ENCODE results near the gene SF3A1.
A peak's percentile ranks its signal among the peaks of the same experiment; 100 is the strongest.
"Not testable (repeated sequence)": the region's sequence is repeated elsewhere in the genome, so short reads cannot be mapped to it uniquely, and the experiment has no call there.

Gene SF3A1, protein sequence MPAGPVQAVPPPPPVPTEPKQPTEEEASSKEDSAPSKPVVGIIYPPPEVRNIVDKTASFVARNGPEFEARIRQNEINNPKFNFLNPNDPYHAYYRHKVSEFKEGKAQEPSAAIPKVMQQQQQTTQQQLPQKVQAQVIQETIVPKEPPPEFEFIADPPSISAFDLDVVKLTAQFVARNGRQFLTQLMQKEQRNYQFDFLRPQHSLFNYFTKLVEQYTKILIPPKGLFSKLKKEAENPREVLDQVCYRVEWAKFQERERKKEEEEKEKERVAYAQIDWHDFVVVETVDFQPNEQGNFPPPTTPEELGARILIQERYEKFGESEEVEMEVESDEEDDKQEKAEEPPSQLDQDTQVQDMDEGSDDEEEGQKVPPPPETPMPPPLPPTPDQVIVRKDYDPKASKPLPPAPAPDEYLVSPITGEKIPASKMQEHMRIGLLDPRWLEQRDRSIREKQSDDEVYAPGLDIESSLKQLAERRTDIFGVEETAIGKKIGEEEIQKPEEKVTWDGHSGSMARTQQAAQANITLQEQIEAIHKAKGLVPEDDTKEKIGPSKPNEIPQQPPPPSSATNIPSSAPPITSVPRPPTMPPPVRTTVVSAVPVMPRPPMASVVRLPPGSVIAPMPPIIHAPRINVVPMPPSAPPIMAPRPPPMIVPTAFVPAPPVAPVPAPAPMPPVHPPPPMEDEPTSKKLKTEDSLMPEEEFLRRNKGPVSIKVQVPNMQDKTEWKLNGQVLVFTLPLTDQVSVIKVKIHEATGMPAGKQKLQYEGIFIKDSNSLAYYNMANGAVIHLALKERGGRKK

GRCh38 chr22:30356449-30357235 lies at the start of gene SF3A1, which contains the start of gene CCDC157:
Gene SF3A1, minus strand, starts transcription at chr22:30356894. Its CDS starts 102 bp downstream, at chr22:30356792.
Gene CCDC157, plus strand, starts transcription at chr22:30357007. Its CDS starts 8,994 bp downstream, at chr22:30366001.
- peak; percentile 75 for DNase-seq (ENCODE audit: low read depth)

- no peak for DNase-seq (ENCODE audit: low read depth)
These were observed 49.7 kb upstream of the SF3A1 start for GRCh38 chr22:30406400-30406799.

GRCh38 chr22:30405731-30406130 lies 49.0 kb upstream of the SF3A1 start:
- DNase-seq (ENCODE audit: low read depth), result no peak

DNA sequence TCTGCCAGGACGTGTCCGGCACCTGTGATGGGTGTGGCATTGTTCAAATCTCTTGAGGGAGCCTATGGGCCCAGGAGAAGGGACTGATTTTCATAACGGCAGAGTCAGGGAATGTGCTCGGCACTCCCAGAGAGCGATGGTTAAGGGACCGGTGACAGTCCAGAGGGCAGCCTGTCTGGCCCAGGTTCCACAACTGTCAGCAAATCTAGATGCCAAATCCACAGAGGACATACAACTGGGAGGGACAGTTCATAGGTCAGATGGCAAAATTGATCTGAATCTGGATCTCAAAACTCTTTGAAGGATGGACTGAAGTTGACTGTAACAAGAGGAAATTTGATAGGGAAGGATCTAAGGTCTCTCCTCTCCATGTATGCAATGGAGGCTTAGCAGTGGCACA lies 47.6 kb upstream of the SF3A1 start:
- no peak for DNase-seq (ENCODE audit: low read depth)

DNA sequence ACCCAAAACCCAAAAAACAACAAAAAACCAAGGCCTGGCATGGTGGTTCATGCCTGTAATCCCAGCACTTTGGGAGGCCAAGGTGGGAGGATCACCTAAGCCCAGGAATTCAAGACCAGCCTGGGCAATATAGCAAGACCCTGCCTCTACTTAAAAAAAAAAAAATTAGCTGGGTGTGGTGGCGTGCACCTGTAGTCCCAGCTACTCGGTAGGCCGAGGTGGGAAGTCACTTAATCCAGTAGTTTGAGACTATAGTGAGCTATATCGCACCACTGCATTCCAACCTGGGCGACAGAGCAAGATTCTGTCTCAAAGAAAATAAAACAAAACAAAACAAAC lies 46.0 kb upstream of the SF3A1 start:
- not testable (repeated sequence) for DNase-seq (ENCODE audit: low read depth)

DNA sequence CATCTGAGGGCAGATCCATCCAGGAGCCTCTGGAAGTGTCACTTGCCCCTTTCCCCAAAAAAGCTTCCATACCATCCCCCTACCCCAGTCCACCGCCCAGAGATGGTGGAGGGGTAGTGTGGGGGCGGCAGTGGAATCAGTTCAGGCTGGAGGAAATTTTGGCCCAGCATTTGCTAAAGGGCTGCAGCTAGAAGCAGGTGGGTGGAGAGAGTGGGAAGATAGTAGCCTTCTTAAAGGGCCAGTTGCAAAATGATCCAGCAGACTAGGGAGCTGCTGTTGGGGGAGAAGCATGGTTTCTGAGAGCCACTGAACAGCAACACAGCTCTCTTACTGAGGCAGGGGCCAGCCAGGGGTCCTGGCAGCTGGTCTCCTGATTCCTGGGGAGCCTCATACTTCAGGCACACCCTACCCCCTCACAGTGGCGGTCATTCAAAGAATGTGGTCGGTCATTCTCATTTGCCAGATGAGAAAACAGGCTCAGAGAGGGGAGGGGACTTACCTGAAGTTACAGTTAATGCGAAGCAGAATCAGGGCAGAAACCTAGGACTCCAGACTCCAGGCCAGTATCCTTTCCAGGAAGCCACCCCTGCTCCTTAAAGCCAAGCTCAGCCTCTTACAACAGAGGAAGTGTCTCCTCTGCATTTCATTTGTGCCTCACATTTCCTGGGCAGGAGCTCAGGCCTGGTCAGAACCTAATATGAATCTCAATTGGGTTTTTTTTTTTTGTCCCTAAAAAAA lies 45.5 kb upstream of the SF3A1 start:
- DNase-seq (ENCODE audit: low read depth), result no peak

- DNase-seq (ENCODE audit: low read depth), result not testable (repeated sequence)
These were observed 44.3 kb upstream of the SF3A1 start for GRCh38 chr22:30401024-30401423.

DNA sequence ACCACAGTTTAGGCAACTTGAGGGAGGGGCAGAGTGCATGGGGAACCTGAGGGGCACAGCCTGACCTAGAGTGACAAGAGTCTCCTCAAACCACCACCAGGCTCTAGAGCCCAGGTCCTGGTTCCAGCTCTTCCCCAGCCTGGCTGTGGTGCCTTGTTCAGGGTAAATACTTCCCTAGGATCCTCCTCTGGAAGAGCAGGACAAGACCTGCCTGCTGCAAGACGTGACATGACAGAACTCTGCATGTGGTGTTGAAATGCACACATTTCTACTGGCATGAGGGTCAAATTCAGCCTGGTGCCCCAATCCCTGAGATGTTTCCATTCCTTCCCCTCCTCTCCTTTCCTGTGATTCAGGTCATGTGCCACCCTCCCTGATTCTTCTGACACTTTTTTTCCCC lies 43.5 kb upstream of the SF3A1 start:
- DNase-seq (ENCODE audit: low read depth), result no peak

DNA sequence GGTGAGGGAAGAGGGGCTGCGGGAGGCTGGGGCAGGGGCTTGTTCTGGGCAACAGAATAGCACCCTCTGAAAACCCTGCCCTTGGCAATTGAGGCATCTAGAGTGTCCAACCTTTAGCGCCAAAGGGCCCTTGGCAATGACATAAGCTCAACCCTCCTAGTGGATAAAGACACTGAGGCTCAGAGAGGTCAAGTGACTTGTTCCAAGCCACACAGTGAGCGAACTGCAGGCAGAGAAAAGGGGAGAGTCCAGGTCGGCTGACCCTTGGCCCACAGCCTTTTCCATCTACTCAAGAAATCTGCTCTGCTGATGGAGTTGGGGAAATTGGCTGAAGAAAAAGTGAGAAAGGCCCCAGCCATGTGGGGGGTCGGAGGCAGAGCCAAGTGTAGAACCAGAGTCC lies 43.0 kb upstream of the SF3A1 start:
- DNase-seq (ENCODE audit: low read depth), result no peak

DNA sequence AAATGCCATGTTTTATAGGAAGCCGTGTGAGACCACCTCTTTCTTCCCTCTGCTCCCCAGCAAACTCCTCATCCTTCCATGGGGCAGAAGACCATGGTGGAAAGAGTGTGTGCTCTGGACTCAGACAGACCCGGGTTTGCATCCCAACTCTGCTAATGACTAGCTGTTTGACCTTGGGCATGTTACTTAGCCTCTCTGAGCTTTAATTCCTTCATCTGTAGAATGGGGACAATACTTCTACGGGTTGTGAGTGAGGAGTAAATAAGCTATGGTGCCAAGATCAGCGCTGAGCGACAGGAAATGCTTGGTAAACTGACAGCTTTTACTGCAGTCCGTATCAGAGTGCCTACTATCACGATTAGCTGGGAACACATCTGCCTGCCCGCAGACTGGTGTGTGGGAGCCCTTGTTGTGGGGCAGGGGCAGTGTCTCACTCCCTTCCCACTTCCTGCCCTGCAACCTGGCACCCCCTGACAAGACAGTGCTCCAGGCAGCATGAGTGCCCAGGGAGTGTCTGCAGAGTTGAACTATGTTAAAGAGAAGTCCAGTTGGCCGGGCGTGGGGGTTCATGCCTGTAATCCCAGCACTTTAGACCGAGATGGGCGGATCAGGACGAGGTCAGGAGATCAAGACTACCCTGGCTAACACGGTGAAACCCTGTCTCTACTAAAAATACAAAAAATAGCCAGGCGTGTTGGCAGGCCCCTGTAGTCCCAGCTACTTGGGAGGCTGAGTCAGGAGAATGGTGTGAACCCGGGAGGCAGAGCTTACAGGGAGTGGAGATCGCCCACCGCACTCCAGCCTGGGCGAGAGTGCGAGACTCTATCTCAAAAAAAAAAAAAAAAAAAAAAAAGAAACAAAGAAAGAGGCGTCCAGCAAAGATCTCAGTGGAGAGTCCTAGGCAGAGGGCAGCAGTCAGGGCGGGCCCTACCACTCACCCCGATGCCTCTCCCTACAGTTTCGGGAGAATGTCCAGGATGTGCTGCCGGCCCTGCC lies 42.3 kb upstream of the SF3A1 start:
- DNase-seq (ENCODE audit: low read depth), result no peak

- DNase-seq (ENCODE audit: low read depth), result no peak
These were observed 41.3 kb upstream of the SF3A1 start for GRCh38 chr22:30397656-30398635.

DNA sequence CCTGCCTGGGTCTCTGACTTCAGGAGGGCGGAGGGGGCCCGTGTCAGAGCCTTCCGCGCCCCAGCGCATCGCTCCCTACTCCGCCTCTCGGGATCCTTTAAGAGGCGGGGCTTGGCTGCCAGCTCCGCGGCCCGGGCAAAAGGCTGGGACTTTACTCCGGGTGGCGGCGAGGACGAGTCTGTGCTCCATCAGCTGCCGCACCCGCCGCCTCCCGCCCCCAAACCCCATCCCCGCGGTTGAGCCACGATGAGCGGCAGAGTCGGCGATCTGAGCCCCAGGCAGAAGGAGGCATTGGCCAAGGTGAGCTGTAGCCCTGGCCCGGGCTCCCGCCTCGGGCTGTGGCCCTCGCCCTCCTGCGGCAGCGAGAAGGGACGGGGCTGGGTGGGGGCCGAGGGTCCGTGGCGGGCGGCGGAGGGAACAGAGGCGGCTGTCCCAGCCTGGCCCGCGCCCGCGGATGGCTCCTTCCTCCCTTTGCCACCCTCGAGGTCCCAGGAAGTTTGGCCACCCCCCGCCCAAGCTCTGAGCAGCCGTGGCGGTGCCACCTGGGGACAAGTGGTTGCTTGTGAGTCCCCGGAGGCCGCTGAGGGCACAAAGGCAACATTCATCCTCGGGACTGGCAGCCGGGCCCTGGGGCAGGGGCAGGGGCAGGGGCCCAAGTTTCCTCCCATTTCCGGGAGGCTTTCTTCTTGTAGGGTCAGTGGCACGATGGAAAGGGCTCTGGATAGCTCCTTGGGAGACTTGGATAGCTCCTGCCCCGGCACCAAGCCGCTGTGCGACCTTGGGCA lies 40.4 kb upstream of the SF3A1 start, which contains the start of gene SEC14L2:
SEC14L2 (plus strand) TSS at position 148 of the 785 bp plus-strand sequence; CDS start at position 247, 99 bp downstream.
- DNase-seq (ENCODE audit: low read depth), result no peak

DNA sequence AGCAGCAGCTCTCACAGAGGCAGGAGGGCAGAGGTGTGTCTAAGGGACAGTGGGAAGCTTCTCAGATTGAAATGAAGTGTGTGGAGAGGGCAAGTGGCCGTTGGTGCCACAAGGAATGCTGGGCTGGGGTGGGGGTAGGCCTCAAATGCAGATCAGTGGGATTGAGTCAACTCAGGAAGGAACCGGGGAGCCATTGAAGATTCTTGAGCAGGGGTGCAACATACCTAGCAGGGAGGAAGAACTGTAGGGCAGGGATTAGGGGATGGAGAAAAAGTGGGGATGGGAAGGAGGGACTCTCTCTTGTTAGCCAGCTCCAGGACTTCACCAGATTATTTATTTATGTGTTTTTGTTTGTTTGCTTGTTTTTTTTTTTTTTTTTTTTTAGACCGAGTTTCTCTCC lies 37.2 kb upstream of the SF3A1 start:
- DNase-seq (ENCODE audit: low read depth), result no peak

DNA sequence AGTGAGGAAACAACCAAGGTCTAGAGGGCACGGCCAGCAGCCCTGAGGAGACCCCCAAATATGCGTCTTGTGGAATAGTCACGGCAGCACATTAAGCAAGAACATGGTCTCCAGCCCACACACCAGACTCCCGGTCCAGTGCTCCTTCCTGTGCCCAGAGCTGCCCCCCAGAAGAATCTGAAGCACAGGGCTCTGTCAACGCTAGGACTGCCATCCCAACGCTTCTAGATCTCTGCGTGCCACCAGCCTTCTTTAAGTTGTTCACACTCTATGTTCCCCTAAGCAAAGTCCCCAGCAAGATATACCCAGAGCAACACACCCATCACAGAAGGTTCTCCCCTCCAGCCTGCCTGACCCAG lies 36.6 kb upstream of the SF3A1 start:
- no peak for DNase-seq (ENCODE audit: low read depth)

- DNase-seq (ENCODE audit: low read depth), result no peak
These were observed 36.1 kb upstream of the SF3A1 start for GRCh38 chr22:30392661-30393321.

GRCh38 chr22:30390974-30391691 lies 34.4 kb upstream of the SF3A1 start:
- peak; percentile 13 for DNase-seq (ENCODE audit: low read depth)
